Stimulated activated CD8-positive, alpha-beta memory T cell treated with anti-CD3 and anti-CD28 coated beads, Interleukin-4, amount 100 ng/mL, for 4 hours (primary cell): ENCODE results near the gene CCT6B.
"Not testable (repeated sequence)": the region's sequence is repeated elsewhere in the genome, so short reads cannot be mapped to it uniquely, and the experiment has no call there.

ENCODE experiments used
- DNase-seq, 2 donors: peaks; one replicate each; pipeline ENCODE4 v3.0.0-alpha.2; 2020; ENCODE audit warnings: low read depth in 2 of 2, low spot score in 1 of 2

The CCT6B gene

DNA sequence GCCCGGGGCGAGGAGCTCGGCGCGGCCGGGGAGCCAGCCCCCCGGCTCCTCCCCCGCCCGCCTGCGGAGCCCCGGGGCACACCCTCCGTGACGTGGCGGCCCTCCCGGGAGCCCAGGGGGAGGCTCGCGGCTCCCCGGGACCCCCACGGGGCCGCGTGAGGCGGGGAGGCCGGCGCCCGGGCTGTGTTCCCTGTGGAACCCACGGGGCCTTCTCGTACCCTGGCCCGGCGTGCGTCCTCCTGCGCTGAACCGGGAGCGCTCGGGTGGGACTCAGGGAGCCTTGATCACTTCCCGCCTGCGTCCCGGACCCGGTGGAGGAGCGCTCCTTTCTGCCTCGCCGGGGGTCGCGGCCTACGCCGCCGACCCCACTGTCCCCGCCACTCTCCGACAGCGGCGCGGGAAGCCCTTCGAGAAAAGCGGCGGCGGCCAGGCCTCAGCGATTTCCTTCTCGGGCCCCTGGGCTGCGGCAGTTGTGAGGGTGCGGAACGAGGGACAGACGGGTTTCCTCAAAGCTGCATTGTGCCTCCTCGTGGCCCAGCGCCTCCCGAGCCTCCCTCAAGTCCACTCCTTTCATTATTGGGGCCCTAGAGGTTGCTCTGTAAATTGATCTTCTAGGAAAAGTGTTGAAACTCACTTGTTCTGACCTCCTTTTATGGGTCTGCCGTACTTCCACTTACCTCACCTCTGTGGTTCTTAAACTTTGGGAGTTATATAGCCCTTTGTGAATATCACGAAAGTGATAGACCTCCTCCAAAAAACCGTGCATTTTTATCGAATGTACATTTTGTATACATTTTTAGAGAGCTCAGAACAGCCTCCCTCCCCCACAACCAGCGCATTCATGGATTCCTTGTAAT lies 19.6 kb upstream of the CCT6B start:
- peak; percentile 48 to 69 for DNase-seq

DNA sequence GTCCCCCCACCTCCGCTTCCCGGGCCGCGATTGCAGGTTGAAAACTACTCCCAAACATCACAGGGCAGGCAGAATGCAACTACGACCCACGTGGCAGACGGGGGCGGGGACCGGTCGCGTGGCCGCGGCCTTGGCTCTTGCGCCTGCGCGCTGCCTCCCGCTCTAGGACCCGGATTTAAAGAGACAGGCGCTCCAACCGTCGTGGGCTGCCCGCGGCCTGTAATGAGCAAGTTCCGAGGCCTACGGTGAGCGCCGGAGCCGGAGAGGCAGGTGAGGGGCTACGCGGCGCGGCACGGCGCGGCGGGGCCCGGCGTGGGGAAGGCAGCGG lies 19.1 kb upstream of the CCT6B start, which contains the start of gene LIG3:
Gene LIG3 (plus strand): TSS at position 160 of the 328 bp plus-strand sequence. CDS start 2,494 bp downstream, outside the sequence.
- peak; percentile 90 for DNase-seq

DNA sequence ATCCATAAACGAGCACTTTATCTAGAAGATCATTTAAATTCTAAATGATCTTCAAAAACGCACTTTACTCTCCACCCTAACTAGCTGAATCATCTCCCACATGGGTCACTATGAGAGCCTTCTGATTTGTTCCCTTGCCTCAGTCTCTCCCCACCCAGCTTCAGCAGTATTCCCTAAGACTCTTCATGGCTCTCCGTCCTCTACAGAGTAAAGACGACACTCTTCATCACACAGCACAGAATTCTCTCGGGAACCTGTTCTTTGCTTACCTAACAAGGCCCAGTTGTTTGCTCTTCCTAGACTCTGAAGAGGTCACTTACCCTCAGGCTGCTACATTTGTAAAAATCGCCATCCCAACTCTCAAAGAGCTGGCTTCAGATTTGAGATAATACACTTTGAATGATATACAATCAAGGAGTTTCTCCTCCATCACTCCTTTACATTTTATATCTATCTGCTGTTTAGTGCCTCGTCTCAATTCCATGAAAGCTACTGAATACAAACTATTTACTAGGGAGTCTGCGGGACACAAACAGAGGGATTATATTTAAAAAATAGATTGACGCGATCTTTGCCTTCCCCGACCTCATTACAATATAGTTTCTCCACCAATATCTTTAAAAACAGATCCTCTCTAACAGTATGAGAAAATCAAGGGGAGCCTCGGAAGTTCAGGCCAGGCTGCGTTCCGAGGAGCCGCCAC lies 18.5 kb upstream of the CCT6B start:
- no peak for DNase-seq

DNA sequence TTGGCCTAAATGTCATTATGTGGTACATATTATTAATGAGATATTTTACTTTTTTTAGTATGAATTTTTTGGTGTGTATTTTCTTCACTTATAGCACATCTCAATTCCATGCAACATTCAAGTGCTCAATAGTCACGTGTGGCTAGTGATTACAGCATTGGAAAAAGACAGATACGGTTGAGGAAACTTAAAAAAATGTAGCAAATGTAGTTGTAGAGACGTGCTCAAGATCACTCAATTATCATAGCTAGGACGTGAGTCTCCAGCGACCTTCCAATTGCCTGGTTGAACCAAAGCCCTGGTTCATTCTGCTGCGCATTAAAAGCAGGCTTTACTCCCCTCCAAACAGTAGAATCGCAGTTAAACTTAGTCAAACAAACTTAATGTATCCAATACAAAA lies 17.9 kb upstream of the CCT6B start:
- no peak for DNase-seq

DNA sequence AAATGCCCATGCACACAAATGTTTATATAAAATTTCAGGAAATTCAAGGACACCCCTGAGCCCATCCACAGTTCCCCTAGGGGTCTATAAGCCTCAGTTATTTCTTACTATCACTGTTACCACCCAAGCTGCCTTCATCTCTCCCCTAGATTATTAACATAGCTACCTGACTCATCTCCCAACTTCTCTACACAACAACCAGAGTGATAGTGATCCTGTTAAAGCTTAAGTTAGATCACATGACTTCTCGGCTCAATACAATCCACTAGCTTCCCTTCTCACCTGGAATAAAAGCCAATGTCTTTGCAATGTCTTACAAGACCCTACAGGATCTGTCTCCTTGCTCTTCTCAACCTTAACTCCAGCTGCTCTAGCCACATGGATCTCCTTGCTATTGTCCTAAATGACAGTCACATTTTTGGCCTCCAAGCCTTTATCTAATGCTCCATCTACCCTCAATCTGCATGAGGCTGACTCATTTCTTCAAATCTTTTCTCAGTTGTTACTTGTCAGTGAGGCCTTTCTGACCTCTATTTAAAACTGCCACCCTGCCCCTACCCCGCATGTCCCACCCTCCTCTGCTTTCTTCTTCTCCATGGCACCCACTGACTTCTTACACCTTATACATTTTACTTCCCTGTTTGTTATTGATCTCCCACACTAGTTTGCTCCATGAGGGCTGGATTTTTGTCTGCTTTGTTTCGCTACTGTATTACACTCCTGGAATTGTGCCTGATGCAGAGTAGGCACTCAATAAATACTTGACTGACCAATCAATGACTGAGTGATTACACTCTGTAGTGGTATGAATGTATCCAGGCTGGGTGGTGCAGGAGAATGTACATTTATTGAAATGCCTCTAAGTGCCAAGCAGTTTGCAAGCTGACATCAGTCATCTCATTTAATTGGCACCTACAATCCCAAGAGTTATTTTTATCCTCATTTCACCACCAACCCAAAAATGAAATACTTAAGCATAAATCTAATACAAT lies 13.8 kb upstream of the CCT6B start:
- DNase-seq, result no peak

DNA sequence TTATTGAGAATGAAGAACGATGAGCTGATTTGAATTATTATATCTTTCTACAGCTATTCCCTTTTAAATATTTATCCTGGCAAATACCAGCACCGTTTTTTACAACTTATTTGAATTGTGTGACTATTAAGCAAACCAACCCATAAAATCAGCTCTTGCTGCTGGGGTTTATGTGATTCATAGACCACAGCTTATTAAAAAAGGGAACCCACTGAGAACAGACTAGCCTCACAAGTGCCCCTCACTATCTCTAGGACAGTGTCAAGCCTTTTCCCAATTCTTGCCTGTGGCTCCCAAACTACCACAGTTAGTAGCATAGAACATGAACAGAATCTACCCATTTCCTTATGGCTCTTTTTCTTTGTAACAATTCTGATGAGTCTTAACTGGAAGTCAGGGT lies 12.9 kb upstream of the CCT6B start:
- no peak for DNase-seq

DNA sequence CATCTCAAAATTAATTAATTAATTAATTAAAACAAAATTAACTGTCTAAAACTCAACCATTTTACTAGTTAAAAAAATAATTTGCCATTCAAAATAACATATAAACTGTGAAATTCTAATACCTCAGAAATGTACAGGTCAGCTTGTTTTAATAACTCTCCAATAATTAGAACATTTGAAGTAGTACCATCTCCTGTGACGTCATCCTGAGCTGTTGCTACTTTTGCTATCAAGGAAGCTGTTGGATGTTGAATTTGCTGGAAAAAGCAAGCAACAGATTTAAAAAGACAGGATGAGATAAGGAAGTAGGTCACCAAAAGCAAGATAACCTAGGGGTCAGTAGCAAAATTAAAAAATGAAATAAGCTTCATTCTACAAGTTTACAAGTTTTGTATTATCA lies 2.8 kb downstream of the CCT6B start:
- DNase-seq, result no peak

DNA sequence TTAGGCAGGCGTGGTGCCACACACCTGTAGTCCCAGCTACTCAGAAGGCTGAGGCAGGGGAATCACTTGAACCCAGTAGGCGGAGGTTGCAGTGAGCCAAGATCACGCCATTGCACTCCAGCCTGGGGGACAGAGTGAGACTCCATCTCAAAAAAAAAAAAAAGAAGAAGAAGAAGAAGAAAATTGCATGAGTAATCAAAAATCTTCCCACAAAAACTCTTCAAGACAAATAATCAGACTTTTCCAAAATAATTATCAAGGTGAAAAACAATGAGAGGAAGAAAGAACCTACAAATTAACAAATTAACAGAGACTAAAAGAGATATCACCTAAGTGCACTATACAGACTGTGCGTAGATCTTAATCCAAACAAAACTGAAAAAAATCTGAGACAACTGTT lies 10.5 kb downstream of the CCT6B start:
- not testable (repeated sequence) for DNase-seq

DNA sequence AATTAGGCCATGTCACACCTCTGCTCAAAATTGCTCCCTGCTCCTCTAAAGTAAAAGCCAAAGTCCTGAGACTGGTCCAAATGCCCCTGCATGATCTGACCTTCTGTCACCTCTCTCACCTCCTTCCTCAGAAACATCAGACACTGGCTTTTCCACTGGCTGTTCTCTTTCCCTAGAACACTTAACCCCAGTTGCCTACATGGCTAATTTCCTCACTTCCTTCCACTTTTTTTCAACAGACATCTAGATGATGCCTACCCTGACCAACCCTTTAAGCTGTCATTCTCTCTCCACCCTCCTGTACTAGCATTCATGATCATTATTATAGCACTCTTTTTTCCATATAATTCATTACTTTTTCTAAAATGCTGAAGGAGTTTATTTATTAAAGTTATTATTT lies 31.0 kb downstream of the CCT6B start:
- no peak for DNase-seq

DNA sequence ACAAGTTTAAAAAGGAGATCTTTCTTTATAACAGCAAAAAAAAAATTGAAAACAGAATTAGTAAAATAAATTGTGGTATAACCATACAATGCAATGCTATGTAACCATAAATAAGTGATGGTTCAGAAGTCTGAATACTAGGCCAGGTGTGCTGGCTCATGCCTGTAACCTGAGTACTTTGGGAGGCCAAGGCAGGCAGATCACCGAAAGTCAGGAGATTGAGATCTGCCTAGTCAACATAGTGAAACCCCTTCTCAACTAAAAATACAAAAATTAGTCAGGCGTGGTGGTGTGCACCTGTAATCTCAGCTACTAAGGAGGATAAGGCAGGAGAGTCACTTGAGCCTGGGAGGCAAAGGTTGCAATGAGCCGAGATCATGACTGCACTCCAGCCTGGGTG lies 34.6 kb downstream of the CCT6B start:
- DNase-seq, result no peak

DNA sequence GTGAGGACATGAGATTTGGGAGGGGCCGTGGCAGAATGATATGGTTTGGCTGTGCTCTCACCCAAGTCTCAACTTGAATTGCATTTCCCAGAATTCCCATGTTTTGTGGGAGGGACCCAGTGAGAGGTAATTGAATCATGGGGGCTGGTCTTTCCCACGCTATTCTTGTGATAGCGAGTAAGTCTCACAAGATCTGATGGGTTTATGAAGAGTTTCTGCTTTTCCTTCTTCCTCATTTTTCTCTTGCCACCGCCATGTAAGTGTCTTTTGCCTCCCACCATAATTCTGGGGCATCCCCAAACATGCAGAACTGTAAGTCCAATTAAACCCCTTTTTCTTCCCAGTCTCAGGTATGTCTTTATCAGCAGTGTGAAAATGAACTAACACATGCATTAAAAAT lies 40.6 kb downstream of the CCT6B start:
- DNase-seq, result no peak

DNA sequence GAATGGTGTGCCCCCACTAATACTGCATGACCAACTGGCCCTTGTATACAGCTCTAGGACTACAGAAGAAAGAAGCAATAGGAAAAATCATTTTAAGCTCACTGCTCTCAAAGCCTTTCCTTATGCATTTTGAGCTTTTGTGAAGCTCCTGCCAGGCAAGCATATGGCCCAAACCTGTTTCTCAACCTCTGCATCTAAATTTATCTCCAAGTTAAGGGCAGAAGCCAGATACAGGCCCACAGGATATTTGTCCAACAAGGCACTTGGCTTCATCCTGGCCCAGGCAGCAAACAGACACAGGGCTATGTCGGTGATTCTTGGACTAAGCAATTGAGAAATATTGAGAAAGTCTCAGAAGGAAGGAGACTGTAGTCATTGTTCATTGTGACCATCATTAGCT lies 43.9 kb downstream of the CCT6B start:
- no peak for DNase-seq

DNA sequence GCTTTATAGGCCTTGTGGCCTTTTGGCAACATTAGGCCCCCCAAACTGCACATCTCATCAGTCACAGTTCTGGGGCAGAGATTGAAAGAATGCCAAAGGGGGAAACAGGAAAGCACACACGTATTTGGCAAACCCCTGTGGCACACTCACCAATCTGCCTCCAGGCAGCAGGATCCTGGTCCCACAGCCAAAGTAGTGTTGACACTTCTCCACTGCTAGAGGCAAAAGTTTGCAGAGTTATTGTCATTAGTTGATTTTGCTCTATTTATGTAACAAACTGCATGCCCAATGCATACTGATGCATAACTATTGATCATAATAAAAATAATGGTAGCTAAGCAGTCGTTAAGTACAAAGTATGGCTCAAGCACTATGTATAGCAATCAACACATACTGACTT lies 45.1 kb downstream of the CCT6B start:
- DNase-seq, result no peak

DNA sequence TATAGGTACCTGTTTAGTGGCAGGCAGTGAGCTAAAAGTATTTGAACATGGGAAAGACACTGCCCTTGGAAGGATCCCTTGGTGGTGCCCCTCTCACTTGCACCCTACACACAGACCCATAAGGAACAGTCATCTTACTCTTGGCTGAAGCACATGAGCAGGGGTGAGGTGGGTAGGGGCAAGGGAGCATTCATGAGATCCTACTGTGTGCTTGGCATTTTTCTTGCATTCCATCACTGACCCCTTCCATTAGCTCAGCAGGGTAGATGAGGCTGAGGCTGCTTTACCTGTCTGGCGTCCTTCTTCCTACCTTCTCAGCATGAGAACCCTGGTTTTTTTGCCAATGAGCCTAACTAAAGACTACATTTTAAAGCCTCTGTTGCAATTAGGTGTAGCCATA lies 48.3 kb downstream of the CCT6B start:
- no peak for DNase-seq

DNA sequence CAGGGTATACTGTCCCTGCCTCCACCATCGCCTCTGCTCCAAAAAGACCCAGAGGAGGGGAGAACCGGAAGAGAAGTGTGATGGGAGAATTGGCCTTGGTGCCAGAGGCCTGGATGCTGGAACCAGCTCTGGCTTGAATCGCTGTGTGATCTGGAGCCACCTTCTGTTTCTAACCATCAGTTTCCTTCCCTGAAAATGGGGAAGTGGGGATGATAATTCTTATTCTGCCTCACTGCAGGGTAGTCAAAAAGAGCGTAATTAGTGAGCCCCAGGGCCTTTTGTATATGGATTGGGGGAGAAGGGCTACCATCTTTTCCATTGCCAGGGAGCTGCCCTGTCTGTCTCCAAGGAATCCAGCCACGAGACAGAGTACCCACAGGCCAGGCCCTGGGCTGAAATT lies 52.2 kb downstream of the CCT6B start:
- no peak for DNase-seq

DNA sequence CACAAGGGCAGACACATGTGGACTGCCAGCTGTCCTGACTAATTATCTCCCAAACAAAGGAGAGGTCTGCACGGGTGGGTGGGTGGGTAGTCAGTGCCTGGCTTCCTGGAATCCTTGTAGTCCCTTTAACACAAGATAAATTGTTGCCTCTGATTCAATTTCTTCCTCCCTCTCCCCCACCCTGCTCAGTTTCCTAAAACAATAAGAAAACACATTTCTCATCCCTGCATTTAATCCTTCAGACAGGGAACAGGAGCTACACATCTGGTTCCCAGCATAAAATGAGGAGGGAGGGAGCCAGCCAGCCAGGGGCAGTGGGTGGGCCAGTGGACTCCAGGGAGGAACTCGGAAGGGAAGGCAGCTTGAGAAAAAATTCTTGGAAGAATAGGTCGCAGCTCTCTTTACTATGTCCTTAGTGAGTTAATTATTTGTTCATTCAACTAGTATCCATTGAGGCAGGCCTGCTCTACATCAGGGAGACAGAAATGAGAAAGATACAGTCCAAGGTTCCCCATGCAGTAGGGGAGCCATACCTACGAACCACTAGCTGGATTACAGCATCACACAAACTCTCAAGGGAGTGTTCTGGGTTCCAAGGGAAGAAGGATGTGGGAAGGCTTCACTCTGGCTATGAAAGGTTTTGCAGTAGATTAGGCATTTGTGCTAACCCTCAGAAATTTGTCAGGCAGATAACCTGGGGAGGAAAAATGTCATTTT lies 58.3 kb downstream of the CCT6B start:
- no peak for DNase-seq

DNA sequence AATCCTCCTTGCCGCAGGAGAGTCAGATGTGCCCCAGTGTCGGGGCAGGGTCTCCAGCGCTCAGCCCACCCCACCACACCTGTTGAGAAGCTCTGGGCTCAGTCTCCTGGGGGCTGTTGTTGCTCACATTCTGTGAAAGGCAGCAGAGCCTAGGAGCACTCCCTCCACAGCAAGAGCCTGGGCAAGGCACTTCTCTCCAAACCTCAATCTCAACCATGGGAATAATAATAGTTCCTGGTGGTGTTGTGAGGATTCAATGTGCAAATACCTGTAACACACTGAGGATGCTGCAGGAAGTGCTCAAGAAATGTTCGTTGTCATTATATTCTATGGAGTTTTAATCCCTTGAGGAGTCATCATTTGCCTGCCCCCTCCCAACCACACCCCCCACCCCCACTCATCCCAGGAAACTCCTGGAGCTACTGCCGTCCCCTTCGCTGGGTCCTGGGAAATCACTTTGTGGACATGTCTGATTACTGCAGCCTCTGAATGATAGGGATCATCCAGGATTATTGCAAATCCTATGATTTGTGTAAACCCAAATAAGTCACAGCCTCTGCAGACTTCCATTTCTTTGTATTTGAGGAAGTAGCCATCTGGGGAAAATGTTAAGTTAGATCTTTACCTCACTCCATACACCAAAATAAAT lies 61.5 kb downstream of the CCT6B start:
- DNase-seq, result no peak

DNA sequence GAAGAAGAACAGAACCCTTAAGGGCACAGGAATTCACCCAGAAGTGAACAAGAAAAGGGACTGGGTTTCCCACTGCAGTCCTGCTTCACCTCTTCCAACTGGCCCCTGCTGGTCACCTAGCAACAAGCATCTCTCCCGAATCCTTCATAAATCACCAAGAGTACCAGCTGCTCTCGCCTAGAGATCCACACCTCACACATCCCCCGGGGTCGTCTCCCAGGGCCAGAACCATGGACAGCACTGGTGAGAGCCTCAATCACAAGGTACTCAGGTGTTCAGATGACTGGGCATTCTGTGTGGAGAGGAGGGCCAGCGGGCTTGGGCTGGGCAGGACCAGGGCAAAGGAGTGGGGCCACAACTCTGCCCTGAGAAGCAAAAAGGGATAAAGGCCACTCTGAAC lies 65.9 kb downstream of the CCT6B start:
- no peak for DNase-seq

DNA sequence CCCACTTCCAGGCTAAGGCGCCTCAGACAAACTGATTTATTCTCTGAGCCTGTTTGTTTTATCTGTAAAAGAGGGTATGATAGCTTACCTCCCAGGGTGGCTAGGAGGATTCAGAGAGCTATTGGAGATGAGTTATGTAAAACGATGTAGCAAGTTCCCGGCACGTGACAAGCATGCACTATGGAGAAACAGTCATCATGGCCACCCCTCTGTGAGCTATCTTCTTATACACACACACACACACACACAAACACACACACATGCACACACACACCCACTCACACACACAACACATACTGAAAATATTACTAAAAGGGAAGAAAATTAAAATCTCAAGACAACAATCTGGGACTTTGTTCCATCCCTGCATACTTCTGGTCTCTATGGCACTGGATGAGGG lies 66.3 kb downstream of the CCT6B start:
- no peak for DNase-seq

DNA sequence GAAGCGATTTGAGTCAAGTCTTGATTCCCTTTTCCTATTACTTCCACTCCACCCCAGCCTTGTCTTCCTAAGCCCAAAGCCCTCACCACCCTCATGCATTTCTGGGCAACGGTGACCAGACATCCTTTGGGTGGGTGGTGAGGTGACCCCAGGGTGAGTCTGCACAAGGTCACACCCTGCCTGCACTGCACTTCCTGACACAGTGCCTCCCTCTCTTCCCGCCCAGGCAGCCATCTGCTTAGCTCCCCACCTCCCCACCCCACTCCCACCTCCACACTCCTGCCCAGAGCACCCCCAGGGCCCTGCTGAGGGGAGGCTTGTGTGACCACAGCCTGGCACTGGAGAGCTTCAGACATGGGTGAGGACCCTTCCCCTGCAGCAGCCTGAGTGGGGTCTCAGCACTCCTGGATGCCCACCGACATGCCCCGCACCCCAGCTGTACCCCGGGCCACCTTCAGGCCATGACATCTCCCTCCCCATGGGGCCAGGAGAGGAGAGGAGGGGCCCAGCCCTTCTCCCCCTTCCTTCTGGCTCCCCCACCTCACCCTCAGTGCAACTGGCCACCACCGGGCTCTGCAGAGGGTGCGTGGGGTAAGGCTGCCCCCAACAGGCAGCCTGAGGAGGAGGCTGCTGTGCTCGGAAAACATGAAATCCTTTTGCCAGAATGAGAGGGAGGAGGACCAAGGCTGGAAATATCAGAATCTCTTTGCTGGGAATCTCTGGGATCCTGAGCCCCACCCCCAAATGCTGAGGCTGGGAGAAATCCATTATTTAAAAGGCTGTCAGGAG lies 68.6 kb downstream of the CCT6B start:
- no peak for DNase-seq
